Smooth muscle cell (in vitro differentiated cells): ENCODE data around the gene SEMA7A. TPM values are rescaled to one million over a fixed set of nuclear protein-coding genes. Genes with fewer than 3 reads are reported as not detected.

ENCODE experiments used
- DNase-seq: peaks from one replicate; lab custom pipeline; 2025; ENCODE audit not compliant: unreplicated experiment; lab: John Stamatoyannopoulos, UW
- H2AFZ ChIP-seq: fragments of 200-600 bp; sonication (generic); 2 replicates; pipeline ENCODE4 v1.6.0; 2016; ENCODE audit warnings: antibody characterized with exemption, low read depth, mild to moderate bottlenecking
- H3F3A ChIP-seq: fragments of 200-600 bp; sonication (generic); 2 replicates; pipeline ENCODE4 v1.6.0; 2017; ENCODE audit warnings: antibody characterized with exemption, low read depth
- H3K27ac ChIP-seq: fragments of 200-600 bp; sonication (generic); 2 replicates; pipeline ENCODE4 v1.5.1; 2016; ENCODE audit warnings: low read depth, mild to moderate bottlenecking
- H3K27me3 ChIP-seq: fragments of 200-600 bp; sonication (generic); 2 replicates; pipeline ENCODE4 v1.6.1; 2016; ENCODE audit warnings: low read depth, mild to moderate bottlenecking
- H3K36me3 ChIP-seq: fragments of 200-600 bp; sonication (generic); 2 replicates; pipeline ENCODE4 v1.5.1; 2016; ENCODE audit warnings: low read depth
- H3K4me1 ChIP-seq: fragments of 200-600 bp; sonication (generic); 2 replicates; pipeline ENCODE4 v1.5.1; 2016; ENCODE audit warnings: low read depth
- H3K4me2 ChIP-seq: fragments of 200-600 bp; sonication (generic); 2 replicates; pipeline ENCODE4 v1.6.0; 2016; ENCODE audit warnings: mild to moderate bottlenecking
- H3K4me3 ChIP-seq: fragments of 200-600 bp; sonication (generic); 2 replicates; pipeline ENCODE4 v1.5.1; 2016; ENCODE audit warnings: mild to moderate bottlenecking
- H3K79me2 ChIP-seq: fragments of 200-600 bp; sonication (generic); 2 replicates; pipeline ENCODE4 v1.6.0; 2016; ENCODE audit warnings: low read depth, mild to moderate bottlenecking
- H3K9ac ChIP-seq: fragments of 200-600 bp; sonication (generic); 2 replicates; pipeline ENCODE4 v1.6.0; 2016; ENCODE audit warnings: low read depth
- H3K9me3 ChIP-seq: fragments of 200-600 bp; sonication (generic); replicated peaks from 2 replicates; pipeline ENCODE4 v1.5.1; 2016; ENCODE audit warnings: low read depth
- H4K20me1 ChIP-seq: fragments of 200-600 bp; sonication (generic); 2 replicates; pipeline ENCODE4 v1.6.0; 2016; ENCODE audit warnings: low read depth
- WGBS: methylation state at CpG from one replicate; pipeline ENCODE4 v1.1.7; 2016; ENCODE audit warnings: low lambda C conversion rate; 5-methylcytosine and 5-hydroxymethylcytosine counted together
- polyA plus RNA-seq: library from polyadenylated mRNA; unstranded; fragments of >200 nt; fragmentation: Nextera tagmentation; extraction: Ambion mirVana; gene quantifications from 2 replicates; pipeline ENCODE4 v1.2.1, GENCODE V29; 2016
- total RNA-seq: library from RNA; depleted of rRNA; stranded (reverse); fragments of >200 nt; gene quantifications from 2 replicates; pipeline ENCODE4 v1.2.3, GENCODE V29; 2014
- TF ChIP-seq, protein P1 (sequence below): fragments of 200-600 bp; sonication (generic); IDR thresholded peaks from 2 replicates; pipeline ENCODE4 v1.5.1; 2017; ENCODE audit warnings: borderline replicate concordance, mild to moderate bottlenecking, antibody characterized with exemption; ENCODE audit not compliant: insufficient read depth, poor library complexity, severe bottlenecking

Gene SEMA7A
- total and polyA plus RNA-seq, 2 experiments from 2014 or later = 9.3 to 44.5 TPM

DNA sequence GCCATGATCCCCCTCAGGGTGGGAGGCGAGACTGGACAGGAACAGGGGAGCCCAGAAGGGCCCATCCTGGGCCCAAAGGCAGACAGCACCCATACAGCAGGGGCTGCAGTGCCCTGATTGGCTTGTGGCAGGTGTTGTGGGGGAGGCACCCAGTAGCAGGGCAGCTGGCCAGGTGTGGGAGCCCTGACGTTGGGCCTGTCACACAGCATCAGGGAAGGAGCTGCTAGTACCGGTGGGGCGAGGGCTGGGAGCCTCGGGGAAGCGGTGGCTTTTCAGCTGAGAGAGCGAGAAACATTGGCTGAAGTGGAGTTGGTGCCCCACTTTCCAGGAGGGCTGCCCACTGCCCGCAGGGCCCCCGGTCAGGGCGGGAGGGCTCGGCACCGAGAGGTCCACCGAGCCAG is 46.6 kb downstream of the SEMA7A start:
- Histone ChIP-seq H3K9me3 (no peaks in the 10 kb centered on the region), H3F3A (no peaks in the 10 kb centered on the region), H2AFZ (no peak overlapping the region), H3K4me1 (peaks cover 10% of the 10 kb centered on the region), H3K79me2 (no peaks in the 10 kb centered on the region), H3K4me2 (no peak overlapping the region), H3K4me3 (no peak overlapping the region), H3K36me3 (no peaks in the 10 kb centered on the region), H3K27me3 (no peaks in the 10 kb centered on the region), H4K20me1 (no peaks in the 10 kb centered on the region), H3K27ac (no peak overlapping the region), H3K9ac (no peak overlapping the region)
- TF ChIP-seq, protein P1, sequence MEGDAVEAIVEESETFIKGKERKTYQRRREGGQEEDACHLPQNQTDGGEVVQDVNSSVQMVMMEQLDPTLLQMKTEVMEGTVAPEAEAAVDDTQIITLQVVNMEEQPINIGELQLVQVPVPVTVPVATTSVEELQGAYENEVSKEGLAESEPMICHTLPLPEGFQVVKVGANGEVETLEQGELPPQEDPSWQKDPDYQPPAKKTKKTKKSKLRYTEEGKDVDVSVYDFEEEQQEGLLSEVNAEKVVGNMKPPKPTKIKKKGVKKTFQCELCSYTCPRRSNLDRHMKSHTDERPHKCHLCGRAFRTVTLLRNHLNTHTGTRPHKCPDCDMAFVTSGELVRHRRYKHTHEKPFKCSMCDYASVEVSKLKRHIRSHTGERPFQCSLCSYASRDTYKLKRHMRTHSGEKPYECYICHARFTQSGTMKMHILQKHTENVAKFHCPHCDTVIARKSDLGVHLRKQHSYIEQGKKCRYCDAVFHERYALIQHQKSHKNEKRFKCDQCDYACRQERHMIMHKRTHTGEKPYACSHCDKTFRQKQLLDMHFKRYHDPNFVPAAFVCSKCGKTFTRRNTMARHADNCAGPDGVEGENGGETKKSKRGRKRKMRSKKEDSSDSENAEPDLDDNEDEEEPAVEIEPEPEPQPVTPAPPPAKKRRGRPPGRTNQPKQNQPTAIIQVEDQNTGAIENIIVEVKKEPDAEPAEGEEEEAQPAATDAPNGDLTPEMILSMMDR = no peak
- WGBS = 91% methylated on average over 13 of the region's 13 CpGs
- DNase-seq = no peak

DNA sequence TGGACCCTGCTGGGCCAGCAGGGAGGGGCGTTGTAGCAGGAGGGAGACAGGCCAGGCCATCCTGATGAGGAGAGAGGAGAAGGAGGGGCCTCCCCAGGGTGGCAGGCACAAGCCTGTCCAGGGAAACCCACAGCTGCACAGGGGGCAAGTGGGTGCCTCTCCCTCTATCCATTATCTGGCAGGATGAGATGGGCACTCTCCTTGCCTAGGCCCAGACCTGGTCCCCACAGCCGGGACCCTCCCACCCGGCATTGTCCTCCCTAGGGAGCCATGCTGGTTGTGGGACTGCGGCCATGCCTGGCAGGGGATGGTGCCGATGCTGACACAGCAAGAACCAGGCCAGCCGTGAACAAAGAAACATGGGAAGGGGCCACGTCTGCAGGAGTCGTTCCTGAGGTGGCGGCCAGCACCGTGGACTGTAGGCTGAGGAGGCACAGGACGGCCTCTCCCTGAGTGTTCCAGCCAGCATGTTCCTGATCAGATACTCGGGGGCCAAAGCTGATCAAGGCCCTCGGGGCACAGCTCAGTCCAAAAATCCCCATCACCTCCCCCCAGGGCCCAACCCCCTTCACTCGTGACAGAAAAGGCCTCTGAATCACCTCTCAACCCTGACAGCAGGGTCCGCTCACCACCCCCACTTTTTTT is 47.1 kb downstream of the SEMA7A start:
- no peak for DNase-seq
- no peaks in the 10 kb centered on the region for H3K79me2 ChIP-seq
- no peaks in the 10 kb centered on the region for H3K27me3 ChIP-seq
- no peak overlapping the region for H3K9ac ChIP-seq
- TF ChIP-seq, protein P1 = no peak
- no peaks in the 10 kb centered on the region for H4K20me1 ChIP-seq
- H3F3A ChIP-seq = no peaks in the 10 kb centered on the region
- no peak overlapping the region for H3K4me3 ChIP-seq
- WGBS = 89% methylated on average over 15 of the region's 15 CpGs
- no peak overlapping the region for H3K4me2 ChIP-seq
- H3K36me3 ChIP-seq = no peaks in the 10 kb centered on the region
- H2AFZ ChIP-seq = no peak overlapping the region
- peaks cover 10% of the 10 kb centered on the region for H3K4me1 ChIP-seq
- no peak overlapping the region for H3K27ac ChIP-seq
- H3K9me3 ChIP-seq = no peaks in the 10 kb centered on the region

DNA sequence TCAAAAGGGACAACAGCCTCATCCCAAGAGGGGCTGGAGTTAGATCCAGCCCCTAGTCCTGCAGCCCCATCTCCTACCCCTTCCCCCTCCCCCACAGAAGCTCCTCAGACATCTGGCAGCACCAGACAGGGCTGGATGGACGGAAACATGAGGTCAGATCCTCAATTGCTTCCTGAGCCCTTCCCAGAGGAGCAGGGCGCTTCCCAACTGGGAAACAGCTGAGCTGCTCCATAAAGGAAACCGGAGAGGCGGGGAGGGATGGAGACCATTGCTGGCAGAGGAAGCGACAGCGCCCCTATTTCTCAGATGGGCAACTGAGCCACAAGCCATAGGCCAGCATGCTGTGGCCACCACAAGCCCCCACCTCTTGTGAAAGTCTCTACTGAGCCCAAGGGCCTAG is 48.0 kb downstream of the SEMA7A start:
- H3K4me1 ChIP-seq = peaks cover 10% of the 10 kb centered on the region
- H3K9ac ChIP-seq = no peak overlapping the region
- no peak overlapping the region for H3K4me2 ChIP-seq
- H3K4me3 ChIP-seq = no peak overlapping the region
- H3K27me3 ChIP-seq = no peaks in the 10 kb centered on the region
- 80% methylated on average over 6 of the region's 6 CpGs for WGBS
- no peaks in the 10 kb centered on the region for H4K20me1 ChIP-seq
- no peaks in the 10 kb centered on the region for H3F3A ChIP-seq
- no peaks in the 10 kb centered on the region for H3K79me2 ChIP-seq
- DNase-seq = no peak
- no peaks in the 10 kb centered on the region for H3K36me3 ChIP-seq
- H2AFZ ChIP-seq = no peak overlapping the region
- no peaks in the 10 kb centered on the region for H3K9me3 ChIP-seq
- TF ChIP-seq, protein P1 = no peak
- H3K27ac ChIP-seq = peak overlapping the region; percentile 92

DNA sequence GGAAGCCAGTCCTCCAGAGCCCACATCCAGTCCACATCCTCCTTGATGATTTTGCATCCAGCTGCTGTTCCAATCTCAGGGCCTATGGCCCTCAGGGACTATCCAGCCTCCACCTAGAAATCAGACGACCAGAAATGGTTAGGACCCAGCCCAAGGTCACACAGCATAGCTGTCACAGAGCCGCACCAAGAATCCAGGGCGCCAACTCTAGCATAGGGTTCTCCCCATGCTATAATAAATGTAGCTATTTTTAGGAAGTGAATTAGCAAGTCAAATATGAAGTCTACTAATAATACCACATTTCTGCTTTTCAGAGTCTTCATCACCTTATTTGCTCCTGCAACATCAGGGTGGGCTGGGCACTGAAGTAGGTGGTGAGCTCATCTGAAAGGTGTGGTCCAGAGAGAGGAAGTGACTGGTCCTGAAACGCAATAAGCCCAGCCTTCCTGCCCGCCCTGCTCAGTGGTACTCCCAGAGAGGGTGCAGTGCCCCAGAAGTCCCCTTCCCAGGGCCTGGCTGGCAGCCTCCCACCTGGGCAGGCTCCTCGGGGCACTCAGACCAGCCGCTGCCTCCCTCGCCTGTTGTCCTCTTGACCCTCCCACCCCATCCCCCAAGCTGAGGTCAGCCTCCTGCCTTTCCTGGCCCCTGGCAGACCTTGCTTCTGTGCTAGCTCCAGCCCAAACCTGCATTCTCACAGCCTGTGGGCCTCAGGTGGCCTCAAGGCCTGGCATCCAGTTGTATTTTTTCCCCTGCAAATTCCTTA is 48.7 kb downstream of the SEMA7A start:
- 84% methylated on average over 8 of the region's 8 CpGs for WGBS

More for the DNA sequence above, 48.7 kb downstream of the SEMA7A start:
- Histone ChIP-seq H3K9ac (peak overlapping the region; percentile 83), H3K79me2 (no peaks in the 10 kb centered on the region), H3K27me3 (no peaks in the 10 kb centered on the region), H3K4me1 (peaks cover 10% of the 10 kb centered on the region), H3K9me3 (no peaks in the 10 kb centered on the region), H3K4me3 (no peak overlapping the region), H3K27ac (peak overlapping the region; percentile 92), H3K36me3 (no peaks in the 10 kb centered on the region), H4K20me1 (no peaks in the 10 kb centered on the region), H3K4me2 (no peak overlapping the region), H3F3A (no peaks in the 10 kb centered on the region), H2AFZ (no peak overlapping the region)
- no peak for DNase-seq
- TF ChIP-seq, protein P1 = no peak
